Progenitor cell of endocrine pancreas (in vitro differentiated cells): ENCODE measurements around the gene COL23A1. TPM values are rescaled to one million over a fixed set of nuclear protein-coding genes. Genes with fewer than 3 reads are reported as not detected.
A peak's percentile ranks its signal among the peaks of the same experiment; 100 is the strongest.

ENCODE experiments used
- DNase-seq: peaks from one replicate; pipeline ENCODE4 v3.0.0; 2021; ENCODE audit warnings: low spot score; ENCODE audit not compliant: unreplicated experiment
- H3K27ac Mint-ChIP-seq: 2 replicates; pipeline ENCODE4 v1.8.0; 2021; ENCODE audit warnings: mild to moderate bottlenecking, moderate library complexity, mixed read lengths
- H3K27me3 Mint-ChIP-seq: 2 replicates; pipeline ENCODE4 v1.8.0; 2021; ENCODE audit warnings: mixed read lengths
- H3K36me3 Mint-ChIP-seq: 2 replicates; pipeline ENCODE4 v1.8.0; 2022; ENCODE audit warnings: mixed read lengths; ENCODE audit not compliant: insufficient read depth
- H3K4me1 Mint-ChIP-seq: 2 replicates; pipeline ENCODE4 v1.8.0; 2021; ENCODE audit warnings: low read depth, mixed read lengths
- H3K4me3 Mint-ChIP-seq: 2 replicates; pipeline ENCODE4 v1.8.0; 2021; ENCODE audit warnings: low read depth, mild to moderate bottlenecking, moderate library complexity, mixed read lengths
- H3K9me3 Mint-ChIP-seq: 2 replicates; pipeline ENCODE4 v1.8.0; 2021; ENCODE audit warnings: low read depth, mixed read lengths
- CTCF ChIP-seq: fragments of 200-600 bp; sonication (generic); IDR thresholded peaks from one replicate; pipeline ENCODE4 v1.5.0; 2021; ENCODE audit warnings: antibody characterized with exemption, mild to moderate bottlenecking; ENCODE audit not compliant: unreplicated experiment
- total RNA-seq: library from RNA; stranded (reverse); gene quantifications from 2 replicates; pipeline ENCODE4 v1.2.1, GENCODE V29; 2021

The COL23A1 gene
- total RNA-seq, 1 donor from 2014 or later = 0.36 TPM

GRCh38 chr5:178383919-178384815, 206.0 kb downstream of the COL23A1 start:
- Mint-ChIP-seq H3K4me1 (peaks cover 13% of the 10 kb centered on the region), H3K4me3 (no peak overlapping the region), H3K27ac (peak overlapping the region; percentile 20), H3K27me3 (peaks cover 44% of the 10 kb centered on the region), H3K9me3 (no peaks in the 10 kb centered on the region), H3K36me3 (no peaks in the 10 kb centered on the region)
- no peak for TF ChIP-seq CTCF
- DNase-seq = no peak

- Mint-ChIP-seq H3K9me3 (no peaks in the 10 kb centered on the region), H3K27me3 (peaks cover 40% of the 10 kb centered on the region), H3K4me1 (peaks cover 13% of the 10 kb centered on the region), H3K36me3 (no peaks in the 10 kb centered on the region), H3K4me3 (no peak overlapping the region), H3K27ac (no peak overlapping the region)
- no peak for DNase-seq
- TF ChIP-seq CTCF = no peak
Observed at GRCh38 chr5:178383301-178383918, 206.8 kb downstream of the COL23A1 start.

- peaks cover 10% of the 10 kb centered on the region for H3K4me1 Mint-ChIP-seq
- DNase-seq = no peak
- TF ChIP-seq CTCF = no peak
- H3K9me3 Mint-ChIP-seq = no peaks in the 10 kb centered on the region
- H3K36me3 Mint-ChIP-seq = no peaks in the 10 kb centered on the region
- H3K27ac Mint-ChIP-seq = no peak overlapping the region
- H3K27me3 Mint-ChIP-seq = peaks cover 35% of the 10 kb centered on the region
- H3K4me3 Mint-ChIP-seq = no peak overlapping the region
Observed at GRCh38 chr5:178382754-178383164, 207.4 kb downstream of the COL23A1 start.

GRCh38 chr5:178381921-178382695, 208.1 kb downstream of the COL23A1 start:
- Mint-ChIP-seq H3K36me3 (no peaks in the 10 kb centered on the region), H3K4me1 (peaks cover 3% of the 10 kb centered on the region), H3K27me3 (peaks cover 28% of the 10 kb centered on the region), H3K9me3 (no peaks in the 10 kb centered on the region), H3K4me3 (no peak overlapping the region), H3K27ac (no peak overlapping the region)
- no peak for DNase-seq
- no peak for TF ChIP-seq CTCF

GRCh38 chr5:178381206-178381605, 209.0 kb downstream of the COL23A1 start:
- DNase-seq = no peak
- Mint-ChIP-seq H3K4me3 (no peak overlapping the region), H3K4me1 (no peaks in the 10 kb centered on the region), H3K27me3 (peaks cover 26% of the 10 kb centered on the region), H3K9me3 (no peaks in the 10 kb centered on the region), H3K36me3 (no peaks in the 10 kb centered on the region), H3K27ac (no peak overlapping the region)
- no peak for TF ChIP-seq CTCF
